ENCODE data around the gene OR5A2.
"Not testable (repeated sequence)": the region's sequence is repeated elsewhere in the genome, so short reads cannot be mapped to it uniquely, and the experiment has no call there.

OR5A2 gene
- 0 to 0.18 (median 0) reads per million in 4 experiments for total RNA-seq

GRCh38 chr11:59426361-59427067 is at the start of gene OR5A2:
TSS of gene OR5A2 (minus strand) at chr11:59426413. CDS start at chr11:59422953, 3,460 bp downstream.
- DNase-seq = no peak

GRCh38 chr11:59475176-59475575 is 49.0 kb upstream of the OR5A2 start:
- DNase-seq = no peak

GRCh38 chr11:59473015-59473414 is 46.8 kb upstream of the OR5A2 start, which contains the start of gene OR4D10:
TSS of gene OR4D10 (plus strand) at chr11:59473315. CDS start at chr11:59477430, 4,115 bp downstream.
- DNase-seq = no peak

GRCh38 chr11:59463190-59463641 is 37.0 kb upstream of the OR5A2 start:
- DNase-seq = no peak

- no peak for DNase-seq
Observed at GRCh38 chr11:59459916-59460315, 33.7 kb upstream of the OR5A2 start.

GRCh38 chr11:59456661-59457060 is 30.4 kb upstream of the OR5A2 start, which contains the start of gene OR4D6:
TSS of gene OR4D6 (plus strand) at chr11:59456961. CDS start at chr11:59456961, 0 bp downstream.
- DNase-seq = no peak

- DNase-seq = no peak
Observed at GRCh38 chr11:59448484-59448883, 22.3 kb upstream of the OR5A2 start.

GRCh38 chr11:59445624-59446023 is 19.4 kb upstream of the OR5A2 start:
- DNase-seq = not testable (repeated sequence)

- no peak for DNase-seq
Observed at GRCh38 chr11:59437770-59438169, 11.6 kb upstream of the OR5A2 start.

GRCh38 chr11:59436169-59436568 is 10.0 kb upstream of the OR5A2 start, which contains the start of gene OR5A1:
TSS of gene OR5A1 (plus strand) at chr11:59436469. CDS start at chr11:59443169, 6,700 bp downstream.
- DNase-seq = no peak

GRCh38 chr11:59429924-59430516 is 3.8 kb upstream of the OR5A2 start:
- DNase-seq = no peak

GRCh38 chr11:59427068-59427382 is 812 bp upstream of the OR5A2 start:
- no peak for DNase-seq

- DNase-seq = no peak
Observed at GRCh38 chr11:59425131-59425530, 1.1 kb downstream of the OR5A2 start.

GRCh38 chr11:59423835-59424234 is 2.4 kb downstream of the OR5A2 start:
- DNase-seq = no peak

GRCh38 chr11:59418156-59418555 is 8.1 kb downstream of the OR5A2 start:
- no peak for DNase-seq

GRCh38 chr11:59417023-59417422 is 9.2 kb downstream of the OR5A2 start:
- no peak for DNase-seq

GRCh38 chr11:59416613-59417012 is 9.6 kb downstream of the OR5A2 start:
- no peak for DNase-seq

GRCh38 chr11:59415111-59415510 is 11.1 kb downstream of the OR5A2 start:
- DNase-seq = no peak

GRCh38 chr11:59413646-59414045 is 12.6 kb downstream of the OR5A2 start:
- DNase-seq = no peak

- DNase-seq = no peak
Observed at GRCh38 chr11:59403546-59403945, 22.7 kb downstream of the OR5A2 start.

- no peak for DNase-seq
Observed at GRCh38 chr11:59401262-59401552, 25.0 kb downstream of the OR5A2 start.

GRCh38 chr11:59400461-59401261 is 25.6 kb downstream of the OR5A2 start:
- DNase-seq = no peak

- no peak for DNase-seq
Observed at GRCh38 chr11:59394186-59394585, 32.0 kb downstream of the OR5A2 start.

All from effector CD8-positive, alpha-beta T cell (primary cell).